HG02981 (cell line): ENCODE data around the gene DOP1A.
A peak's percentile ranks its signal among the peaks of the same experiment; 100 is the strongest.
"Not testable (repeated sequence)": the region's sequence is repeated elsewhere in the genome, so short reads cannot be mapped to it uniquely, and the experiment has no call there.

ENCODE experiments used
- ATAC-seq: cut with Tn5 transposase; IDR thresholded peaks from one replicate; pipeline ENCODE4 v1.9.1; 2021; ENCODE audit warnings: mild to moderate bottlenecking, moderate library complexity; ENCODE audit not compliant: unreplicated experiment

DOP1A gene

GRCh38 chr6:83152913-83153312, 85.4 kb downstream of the DOP1A start:
- ATAC-seq, result no peak

- no peak for ATAC-seq
These were observed 86.5 kb downstream of the DOP1A start for GRCh38 chr6:83153883-83154521.

- ATAC-seq, result no peak
These were observed 88.3 kb downstream of the DOP1A start for GRCh38 chr6:83155794-83156193.

- no peak for ATAC-seq
These were observed 92.7 kb downstream of the DOP1A start for GRCh38 chr6:83160167-83160566.

GRCh38 chr6:83167726-83168278, 100.3 kb downstream of the DOP1A start:
- ATAC-seq, result no peak

- no peak for ATAC-seq
These were observed 101.1 kb downstream of the DOP1A start for GRCh38 chr6:83168556-83168955.

GRCh38 chr6:83169106-83169505, 101.6 kb downstream of the DOP1A start:
- ATAC-seq, result no peak

GRCh38 chr6:83169511-83169910, 102.0 kb downstream of the DOP1A start:
- ATAC-seq, result no peak

GRCh38 chr6:83176246-83176645, 108.8 kb downstream of the DOP1A start:
- no peak for ATAC-seq

GRCh38 chr6:83180426-83180950, 113.0 kb downstream of the DOP1A start:
- no peak for ATAC-seq

GRCh38 chr6:83182114-83182513, 114.6 kb downstream of the DOP1A start:
- ATAC-seq, result no peak

GRCh38 chr6:83183082-83183828, 115.8 kb downstream of the DOP1A start:
- ATAC-seq, result no peak

GRCh38 chr6:83185096-83185495, 117.6 kb downstream of the DOP1A start:
- ATAC-seq, result no peak

GRCh38 chr6:83188501-83188900, 121.0 kb downstream of the DOP1A start:
- ATAC-seq, result no peak

GRCh38 chr6:83190626-83191025, 123.2 kb downstream of the DOP1A start:
- ATAC-seq, result no peak

GRCh38 chr6:83191974-83192373, 124.5 kb downstream of the DOP1A start:
- ATAC-seq, result not testable (repeated sequence)

GRCh38 chr6:83192456-83192855, 125.0 kb downstream of the DOP1A start:
- no peak for ATAC-seq

- ATAC-seq, result peak; percentile 96
These were observed 125.6 kb downstream of the DOP1A start, which contains the start of the genes PGM3 and RWDD2A for GRCh38 chr6:83192871-83193746. TSS of gene PGM3 (minus strand) at chr6:83193265. CDS start at chr6:83191012, 2,253 bp downstream. TSS of gene RWDD2A (plus strand) at chr6:83193357. CDS start at chr6:83194452, 1,095 bp downstream.

GRCh38 chr6:83193747-83194566, 126.5 kb downstream of the DOP1A start:
- ATAC-seq, result peak; percentile 16
